SKM-1 (cell line): Measurements from ENCODE around the gene TXNRD1.
"Not testable (repeated sequence)": the region's sequence is repeated elsewhere in the genome, so short reads cannot be mapped to it uniquely, and the experiment has no call there.

Source experiments
- DNase-seq: peaks from one replicate; lab custom pipeline; 2025; ENCODE audit not compliant: unreplicated experiment; lab: John Stamatoyannopoulos, UW

Gene TXNRD1

GRCh38 chr12:104360983-104361707 lies 145.6 kb downstream of the TXNRD1 start:
- DNase-seq = no peak

- no peak for DNase-seq
Measured at GRCh38 chr12:104365921-104366410, 150.4 kb downstream of the TXNRD1 start.

- no peak for DNase-seq
Measured at GRCh38 chr12:104369708-104370107, 154.1 kb downstream of the TXNRD1 start.

- no peak for DNase-seq
Measured at GRCh38 chr12:104371043-104371870, 155.7 kb downstream of the TXNRD1 start.

GRCh38 chr12:104372061-104372720 lies 156.6 kb downstream of the TXNRD1 start:
- DNase-seq = no peak

- DNase-seq = no peak
Measured at GRCh38 chr12:104372721-104373335, 157.2 kb downstream of the TXNRD1 start.

GRCh38 chr12:104374071-104374470 lies 158.5 kb downstream of the TXNRD1 start:
- no peak for DNase-seq

- DNase-seq = no peak
Measured at GRCh38 chr12:104374806-104375205, 159.2 kb downstream of the TXNRD1 start.

GRCh38 chr12:104375775-104376174 lies 160.2 kb downstream of the TXNRD1 start:
- no peak for DNase-seq

GRCh38 chr12:104376650-104377513 lies 161.3 kb downstream of the TXNRD1 start:
- no peak for DNase-seq

GRCh38 chr12:104377514-104377812 lies 161.9 kb downstream of the TXNRD1 start:
- DNase-seq = no peak

- no peak for DNase-seq
Measured at GRCh38 chr12:104378427-104378826, 162.8 kb downstream of the TXNRD1 start.

- no peak for DNase-seq
Measured at GRCh38 chr12:104381341-104381730, 165.8 kb downstream of the TXNRD1 start.

- no peak for DNase-seq
Measured at GRCh38 chr12:104381731-104382480, 166.3 kb downstream of the TXNRD1 start.

GRCh38 chr12:104384141-104384880 lies 168.7 kb downstream of the TXNRD1 start:
- no peak for DNase-seq

- no peak for DNase-seq
Measured at GRCh38 chr12:104385510-104385909, 169.9 kb downstream of the TXNRD1 start.

GRCh38 chr12:104386461-104386860 lies 170.9 kb downstream of the TXNRD1 start:
- no peak for DNase-seq

GRCh38 chr12:104387190-104387589 lies 171.6 kb downstream of the TXNRD1 start:
- DNase-seq = no peak

GRCh38 chr12:104394086-104394485 lies 178.5 kb downstream of the TXNRD1 start:
- DNase-seq = not testable (repeated sequence)
